ENCODE measurements around the gene MRPS25.

MRPS25 gene

GRCh38 chr3:15064835-15065549, at the start of gene MRPS25:
TSS of gene MRPS25 (minus strand) at chr3:15065315. CDS start at chr3:15065194, 121 bp downstream.
- peak; percentile 95 for DNase-seq (ENCODE audit: low read depth)
- peak within 1 kb of the TSS; percentile 66 for H3K4me3 ChIP-seq (ENCODE audit: low read depth, low read length)
- TF ChIP-seq, protein P1, sequence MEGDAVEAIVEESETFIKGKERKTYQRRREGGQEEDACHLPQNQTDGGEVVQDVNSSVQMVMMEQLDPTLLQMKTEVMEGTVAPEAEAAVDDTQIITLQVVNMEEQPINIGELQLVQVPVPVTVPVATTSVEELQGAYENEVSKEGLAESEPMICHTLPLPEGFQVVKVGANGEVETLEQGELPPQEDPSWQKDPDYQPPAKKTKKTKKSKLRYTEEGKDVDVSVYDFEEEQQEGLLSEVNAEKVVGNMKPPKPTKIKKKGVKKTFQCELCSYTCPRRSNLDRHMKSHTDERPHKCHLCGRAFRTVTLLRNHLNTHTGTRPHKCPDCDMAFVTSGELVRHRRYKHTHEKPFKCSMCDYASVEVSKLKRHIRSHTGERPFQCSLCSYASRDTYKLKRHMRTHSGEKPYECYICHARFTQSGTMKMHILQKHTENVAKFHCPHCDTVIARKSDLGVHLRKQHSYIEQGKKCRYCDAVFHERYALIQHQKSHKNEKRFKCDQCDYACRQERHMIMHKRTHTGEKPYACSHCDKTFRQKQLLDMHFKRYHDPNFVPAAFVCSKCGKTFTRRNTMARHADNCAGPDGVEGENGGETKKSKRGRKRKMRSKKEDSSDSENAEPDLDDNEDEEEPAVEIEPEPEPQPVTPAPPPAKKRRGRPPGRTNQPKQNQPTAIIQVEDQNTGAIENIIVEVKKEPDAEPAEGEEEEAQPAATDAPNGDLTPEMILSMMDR (IDR thresholded peaks at IDR 0.05; ENCODE audit: insufficient read depth, low read depth, low read length, missing control alignments): no peak

- H3K4me3 ChIP-seq (ENCODE audit: low read depth, low read length): no peak overlapping the region
- TF ChIP-seq, protein P1 (IDR thresholded peaks at IDR 0.05; ENCODE audit: insufficient read depth, low read depth, low read length, missing control alignments): no peak
- DNase-seq (ENCODE audit: low read depth): no peak
These were observed 48.8 kb upstream of the MRPS25 start for GRCh38 chr3:15113884-15114283.

- DNase-seq (ENCODE audit: low read depth): no peak
- H3K4me3 ChIP-seq (ENCODE audit: low read depth, low read length): no peak overlapping the region
- TF ChIP-seq, protein P1 (IDR thresholded peaks at IDR 0.05; ENCODE audit: insufficient read depth, low read depth, low read length, missing control alignments): no peak
These were observed 48.4 kb upstream of the MRPS25 start for GRCh38 chr3:15113471-15113870.

- no peak for DNase-seq (ENCODE audit: low read depth)
- H3K4me3 ChIP-seq (ENCODE audit: low read depth, low read length): no peak overlapping the region
- TF ChIP-seq, protein P1 (IDR thresholded peaks at IDR 0.05; ENCODE audit: insufficient read depth, low read depth, low read length, missing control alignments): no peak
These were observed 46.9 kb upstream of the MRPS25 start for GRCh38 chr3:15112011-15112410.

- H3K4me3 ChIP-seq (ENCODE audit: low read depth, low read length): no peak overlapping the region
- TF ChIP-seq, protein P1 (IDR thresholded peaks at IDR 0.05; ENCODE audit: insufficient read depth, low read depth, low read length, missing control alignments): no peak
- no peak for DNase-seq (ENCODE audit: low read depth)
These were observed 45.1 kb upstream of the MRPS25 start for GRCh38 chr3:15110206-15110605.

DNA sequence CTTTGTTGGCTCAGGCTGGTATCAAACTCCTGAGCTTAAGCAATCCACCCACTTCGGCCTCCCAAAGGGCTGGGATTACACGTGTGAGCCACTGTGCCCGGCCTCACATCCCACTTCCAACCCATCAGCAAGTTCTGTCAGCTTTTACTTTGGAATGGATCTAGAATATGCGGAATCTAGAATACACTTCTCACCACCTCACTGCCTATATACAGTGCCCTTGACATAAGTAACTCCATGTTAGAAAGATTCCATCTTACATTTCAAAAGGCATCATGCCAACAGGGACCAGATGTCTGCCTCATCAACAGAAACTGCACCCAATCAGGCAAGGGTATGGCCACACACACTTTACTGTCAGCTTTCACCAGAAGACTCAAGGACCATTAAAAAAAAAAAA, 43.8 kb upstream of the MRPS25 start:
- no peak overlapping the region for H3K4me3 ChIP-seq (ENCODE audit: low read depth, low read length)
- no peak for DNase-seq (ENCODE audit: low read depth)
- TF ChIP-seq, protein P1 (IDR thresholded peaks at IDR 0.05; ENCODE audit: insufficient read depth, low read depth, low read length, missing control alignments): no peak

GRCh38 chr3:15108082-15108545, 43.0 kb upstream of the MRPS25 start:
- TF ChIP-seq, protein P1 (IDR thresholded peaks at IDR 0.05; ENCODE audit: insufficient read depth, low read depth, low read length, missing control alignments): peak; percentile 96
- H3K4me3 ChIP-seq (ENCODE audit: low read depth, low read length): no peak overlapping the region
- peak; percentile 88 for DNase-seq (ENCODE audit: low read depth)
